GM21619 (cell line): ENCODE results near the gene EML6.
A peak's percentile ranks its signal among the peaks of the same experiment; 100 is the strongest.

Experiments
- ATAC-seq: cut with Tn5 transposase; IDR thresholded peaks from one replicate; pipeline ENCODE4 v1.9.1; 2021; ENCODE audit not compliant: unreplicated experiment

EML6 gene

DNA sequence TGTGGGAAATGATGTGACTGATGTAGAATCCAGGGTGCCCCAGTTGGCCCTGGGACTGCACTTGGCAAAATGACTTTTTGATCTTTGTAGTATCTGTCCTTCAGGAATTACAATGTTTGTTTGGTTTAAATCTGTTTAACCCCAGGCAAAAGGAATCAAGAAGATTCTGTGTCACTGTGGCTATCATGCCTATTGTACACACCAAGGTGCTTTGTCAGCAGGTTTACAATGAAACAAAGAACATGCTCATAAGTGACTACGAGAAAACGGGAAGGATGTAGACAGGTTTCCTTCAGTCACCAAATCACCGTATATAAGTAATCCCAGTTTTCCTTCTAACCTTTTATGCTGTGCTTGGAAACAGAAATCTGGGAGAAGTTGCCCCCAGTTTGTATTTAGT, 217.3 kb downstream of the EML6 start:
- no peak for ATAC-seq

GRCh38 chr2:54941248-54941984, 218.0 kb downstream of the EML6 start:
- ATAC-seq = no peak

- no peak for ATAC-seq
Measured at GRCh38 chr2:54942373-54942772, 218.9 kb downstream of the EML6 start.

GRCh38 chr2:54944724-54945326, 221.4 kb downstream of the EML6 start:
- no peak for ATAC-seq

GRCh38 chr2:54945391-54946219, 222.1 kb downstream of the EML6 start:
- ATAC-seq = peak; percentile 72

- ATAC-seq = no peak
Measured at GRCh38 chr2:54946220-54946805, 222.9 kb downstream of the EML6 start.

- no peak for ATAC-seq
Measured at GRCh38 chr2:54947136-54947535, 223.7 kb downstream of the EML6 start.

DNA sequence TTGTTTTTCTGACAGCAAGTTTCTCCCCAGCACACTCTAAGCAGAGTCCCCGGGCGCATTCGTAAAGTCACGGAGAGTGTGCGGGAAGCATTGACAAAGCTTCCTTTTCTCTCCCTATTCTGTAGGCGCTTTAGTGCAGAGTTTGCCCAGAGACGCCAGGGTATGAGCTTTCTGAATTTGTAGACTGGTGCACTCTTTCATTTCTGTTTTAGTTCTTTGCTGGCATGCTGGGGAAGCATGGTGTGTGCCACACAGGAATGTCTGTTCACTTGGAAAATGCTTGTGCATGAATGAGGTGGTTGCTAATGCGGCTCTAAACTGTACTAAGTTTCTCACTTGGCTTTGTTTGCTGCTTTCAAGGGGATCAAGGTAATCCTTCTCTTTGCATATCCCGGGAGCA, 224.2 kb downstream of the EML6 start:
- ATAC-seq = no peak

- ATAC-seq = no peak
Measured at GRCh38 chr2:54948120-54948519, 224.7 kb downstream of the EML6 start.

GRCh38 chr2:54949431-54949830, 226.0 kb downstream of the EML6 start:
- ATAC-seq = no peak

- no peak for ATAC-seq
Measured at GRCh38 chr2:54950811-54951210, 227.3 kb downstream of the EML6 start.

DNA sequence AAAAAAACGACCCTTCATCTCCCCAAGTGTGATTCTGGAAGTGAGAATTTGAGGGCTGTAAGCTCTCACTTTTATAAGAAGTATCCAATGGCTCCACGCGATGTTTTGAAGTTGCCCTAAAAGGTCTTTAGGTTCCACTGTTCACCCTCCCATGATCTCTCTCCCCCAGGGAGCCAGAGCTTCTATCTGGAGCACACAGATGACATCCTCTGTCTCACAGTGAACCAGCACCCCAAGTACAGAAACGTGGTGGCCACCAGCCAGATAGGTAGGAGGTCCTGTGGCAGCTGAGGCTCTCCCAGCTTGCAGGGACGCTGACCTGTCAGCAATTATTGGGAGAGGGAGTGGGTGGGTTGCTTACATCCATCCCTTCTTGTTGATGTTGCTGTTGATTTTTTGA, 229.0 kb downstream of the EML6 start:
- no peak for ATAC-seq

- ATAC-seq = no peak
Measured at GRCh38 chr2:54952978-54953456, 229.6 kb downstream of the EML6 start.

- no peak for ATAC-seq
Measured at GRCh38 chr2:54954158-54954557, 230.7 kb downstream of the EML6 start.

DNA sequence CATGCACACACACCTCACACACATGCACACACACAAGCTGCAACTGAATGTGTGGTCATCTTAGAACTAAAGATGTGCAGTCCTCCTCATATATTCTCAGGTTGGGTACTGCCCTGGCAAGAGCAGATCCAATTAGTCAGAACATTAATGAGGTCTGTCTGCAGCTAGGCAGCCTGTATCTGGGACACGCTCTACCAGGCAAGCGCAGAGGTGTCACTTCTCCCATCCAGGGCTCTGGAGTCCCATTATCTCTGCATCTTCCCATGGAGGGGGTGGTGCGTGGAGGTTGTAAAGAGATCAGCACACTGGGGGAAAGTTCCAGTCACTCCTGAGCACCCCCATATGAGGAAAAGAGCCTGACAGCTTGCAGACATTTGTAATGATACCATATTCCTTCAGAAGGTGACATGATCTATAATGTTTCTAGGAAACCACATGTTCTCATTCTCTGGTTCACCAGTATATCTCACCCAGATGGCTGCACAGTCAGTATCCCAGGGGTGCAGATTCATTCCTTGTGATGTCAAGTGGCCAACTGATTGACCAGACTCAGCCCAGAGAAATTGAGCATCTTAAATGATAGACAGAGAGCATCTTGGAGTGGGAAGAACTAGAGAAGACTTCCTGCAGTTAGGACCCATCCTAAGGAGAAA, 231.4 kb downstream of the EML6 start:
- ATAC-seq = no peak

DNA sequence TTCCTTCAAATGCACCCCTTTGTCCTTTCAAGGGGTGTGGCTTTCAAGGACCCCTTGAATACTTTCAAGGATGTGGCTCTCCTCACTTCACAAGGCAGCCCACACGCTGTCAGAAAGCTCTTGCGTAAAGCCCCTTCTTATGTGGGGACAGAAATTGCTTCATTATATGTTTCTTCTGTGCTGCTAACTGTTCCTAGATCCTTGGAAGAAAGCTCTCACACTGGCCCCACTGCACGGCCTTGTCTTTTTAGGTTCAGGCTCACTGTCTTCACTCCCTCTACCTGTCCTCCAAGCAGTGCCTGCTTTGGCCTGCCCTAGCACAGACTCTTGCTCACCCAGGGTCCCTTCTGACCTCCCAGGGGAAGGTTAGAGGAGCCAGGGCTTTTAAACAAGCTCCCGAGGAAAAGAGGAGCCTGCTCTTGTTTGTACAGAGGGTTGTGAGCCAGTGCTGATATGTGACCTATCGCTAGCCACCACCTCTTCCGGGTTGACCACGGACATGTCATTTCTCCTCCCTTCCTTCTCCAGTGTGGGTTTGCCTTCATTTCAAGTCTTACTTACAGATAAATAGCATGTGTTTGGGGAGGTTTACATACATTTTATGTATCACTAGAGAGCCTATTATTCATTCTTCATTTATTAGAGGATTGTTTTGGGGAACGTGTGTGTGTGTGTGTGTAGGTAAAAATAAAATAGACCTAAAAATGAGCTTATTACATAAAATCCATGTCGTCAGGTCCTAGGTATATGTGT, 232.1 kb downstream of the EML6 start:
- ATAC-seq = no peak

DNA sequence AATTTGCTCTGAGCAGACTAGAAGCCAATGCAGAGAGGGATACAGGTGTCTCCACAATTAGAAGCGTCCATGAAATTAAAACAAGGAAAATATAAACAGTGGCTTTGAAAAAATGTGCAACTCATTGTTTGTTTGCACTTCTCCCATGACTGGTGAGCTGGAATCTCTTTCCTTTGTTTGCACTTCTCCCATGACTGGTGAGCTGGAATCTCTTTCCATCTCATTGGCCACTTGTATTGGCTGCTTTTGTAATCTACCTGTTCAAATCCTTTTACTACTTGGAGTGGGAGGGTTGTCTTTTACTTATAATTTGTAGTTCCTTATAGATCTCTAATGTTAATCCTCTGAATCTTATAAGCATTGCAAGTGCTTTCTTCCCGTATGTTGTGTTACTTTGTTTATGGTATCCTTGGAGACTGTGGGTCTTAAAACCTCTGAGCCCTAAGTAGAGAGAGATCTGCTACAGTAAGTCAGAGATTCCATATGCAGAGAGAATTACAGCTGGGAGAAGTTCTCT, 232.7 kb downstream of the EML6 start:
- no peak for ATAC-seq

DNA sequence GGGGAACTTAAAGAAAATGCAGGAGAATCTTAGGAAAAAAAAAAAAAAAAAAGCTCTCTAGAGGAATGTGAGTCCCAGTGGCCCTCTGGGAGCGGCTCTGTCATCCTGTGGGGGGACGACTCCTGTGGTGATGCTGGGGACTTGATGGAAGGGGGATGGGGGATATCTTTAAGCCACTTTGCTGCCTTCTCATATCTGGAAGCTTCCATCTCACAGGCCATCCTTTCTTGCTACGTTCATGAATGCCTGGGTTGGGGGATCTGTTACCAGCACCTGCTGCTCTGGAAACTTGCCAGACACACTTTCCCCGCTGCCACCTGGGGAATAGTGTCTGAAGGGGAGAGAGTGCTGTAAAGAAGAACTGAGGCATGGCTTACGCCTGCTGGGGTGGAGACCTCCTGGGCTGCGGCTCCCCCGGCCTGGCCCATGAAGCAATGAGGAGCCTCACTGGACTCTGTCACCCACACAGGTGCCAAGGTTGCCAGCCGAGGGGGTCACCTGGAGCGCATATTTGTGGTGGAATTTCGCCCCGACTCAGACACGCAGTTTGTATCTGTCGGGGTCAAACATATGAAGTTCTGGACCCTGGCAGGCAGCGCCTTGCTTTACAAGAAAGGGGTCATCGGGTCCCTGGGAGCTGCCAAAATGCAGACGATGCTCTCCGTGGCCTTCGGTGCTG, 234.0 kb downstream of the EML6 start:
- ATAC-seq = no peak

GRCh38 chr2:54958717-54959371, 235.4 kb downstream of the EML6 start:
- no peak for ATAC-seq
